ENCODE data around the gene SLC22A5. TPM values are rescaled to one million over a fixed set of nuclear protein-coding genes. Genes with fewer than 3 reads are reported as not detected.

SLC22A5 gene
- total and polyA plus RNA-seq, 9 of the 15 experiments (the other 6 are each of a cell fraction or from before 2014, with no cell fraction given) = 3.0 to 16.6 (median 8.3) TPM

- TF ChIP-seq TEAD4 (IDR thresholded peaks at IDR 0.05; ENCODE audit: low read length) (peak; percentile 47; the same call in 1 of the 2 replicates), TEAD4 (CRISPR knock-in tag; IDR thresholded peaks at IDR 0.05; ENCODE audit: borderline replicate concordance) (no peak), SPI1 (IDR thresholded peaks at IDR 0.05; ENCODE audit: borderline replicate concordance, low read depth, low read length) (no peak), ZNF175 (CRISPR knock-in tag; IDR thresholded peaks at IDR 0.05; ENCODE audit: low read depth) (no peak), PHF20 (IDR thresholded peaks at IDR 0.05; ENCODE audit: partially characterized antibody) (no peak), CBFA2T3 (IDR thresholded peaks at IDR 0.05) (peak; percentile 55), ZNF431 (CRISPR knock-in tag; IDR thresholded peaks at IDR 0.05) (0 out of 2 replicates have a peak, but pooled peaks have one; percentile 57), CBFA2T2 (conservative IDR thresholded peaks at IDR 0.05) (peak; percentile 28), KDM1A (IDR thresholded peaks at IDR 0.05) (peak in 1 of 2 experiments; percentile 18; a peak in 1 of 4 replicates), NR0B1 (IDR thresholded peaks at IDR 0.05; ENCODE audit: partially characterized antibody) (no peak), ZNF316 (IDR thresholded peaks at IDR 0.05) (no peak), SNRNP70 (optimal IDR thresholded peaks at IDR 0.05; ENCODE audit: low read depth, low read length) (no peak), BRF1 (IDR thresholded peaks at IDR 0.05; ENCODE audit: borderline replicate concordance, extremely low read depth, insufficient read length) (no peak), CBX3 (IDR thresholded peaks at IDR 0.05; ENCODE audit: borderline replicate concordance in 1 of 2, low read length in 2 of 2) (0 out of 3 replicates have a peak, but pooled peaks of 1 of the 2 experiments have one; percentile 21), CHD2 (IDR thresholded peaks at IDR 0.05; ENCODE audit: low read depth, low read length) (no peak), RNF219 (CRISPR knock-in tag; IDR thresholded peaks at IDR 0.05) (no peak), NFXL1 (CRISPR knock-in tag; IDR thresholded peaks at IDR 0.05) (no peak), NR3C1 (CRISPR knock-in tag; IDR thresholded peaks at IDR 0.05) (no peak), ARID1B (IDR thresholded peaks at IDR 0.05) (0 out of 2 replicates have a peak, but pooled peaks have one; percentile 13), NELFE (IDR thresholded peaks at IDR 0.05; ENCODE audit: insufficient read depth, insufficient read length) (no peak), JUND (IDR thresholded peaks at IDR 0.05; ENCODE audit: borderline replicate concordance, low read depth, low read length) (no peak), JUND (tag; IDR thresholded peaks at IDR 0.05; ENCODE audit: borderline replicate concordance, low read depth, low read length) (no peak), NR1H2 (CRISPR knock-in tag; IDR thresholded peaks at IDR 0.05) (no peak), MEIS2 (IDR thresholded peaks at IDR 0.05; ENCODE audit: partially characterized antibody) (peak; percentile 10)
Observed at GRCh38 chr5:132365213-132365612, 4.3 kb upstream of the SLC22A5 start (continued).
